ENCODE results near the gene BRSK2. TPM values are rescaled to one million over a fixed set of nuclear protein-coding genes. Genes with fewer than 3 reads are reported as not detected.

Gene BRSK2
- total RNA-seq, 1 donor, result 0.36 TPM

DNA sequence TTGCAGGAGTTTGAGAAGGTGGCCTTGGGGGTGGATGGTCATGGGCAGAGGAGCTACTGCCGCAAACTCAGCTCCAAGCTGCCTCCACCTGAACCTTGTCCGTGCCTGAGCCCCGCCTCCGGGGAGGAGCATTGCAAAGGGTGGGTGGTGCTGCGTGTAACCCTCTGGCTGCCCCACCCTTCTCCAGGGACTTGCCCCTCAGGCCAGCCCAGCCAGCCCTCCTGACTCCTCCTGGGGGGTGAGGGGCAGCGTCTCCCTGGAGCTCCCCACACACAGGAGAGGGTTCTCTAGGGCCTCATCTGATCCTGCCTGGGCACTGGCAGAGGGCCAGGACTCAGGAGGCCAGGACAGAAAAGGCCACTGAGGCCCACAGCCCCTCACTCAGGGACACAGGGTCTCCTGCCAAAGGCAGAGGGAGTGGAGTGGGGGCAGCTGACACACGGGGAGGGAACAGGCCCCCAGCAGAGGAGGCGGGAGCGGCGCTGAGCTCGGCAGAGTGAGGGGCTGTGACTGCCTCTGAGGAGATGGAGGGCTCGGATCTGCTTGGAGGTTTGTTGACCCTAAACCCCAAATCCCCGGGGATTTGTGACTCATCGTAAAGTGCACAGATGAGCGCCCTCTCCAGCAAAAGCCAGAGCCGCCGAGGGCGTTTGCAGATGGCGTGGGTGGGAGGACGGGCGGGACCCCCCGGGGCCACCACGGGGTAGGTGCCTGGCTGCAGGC lies 12.8 kb downstream of the BRSK2 start:
- no peak overlapping the region for H3K4me3 ChIP-seq (ENCODE audit: low read depth, low read length)
- no peak for TF ChIP-seq CTCF (IDR thresholded peaks at IDR 0.05; ENCODE audit: insufficient read depth, low read length)
- no peak for DNase-seq (ENCODE audit: low read depth)

- TF ChIP-seq CTCF (IDR thresholded peaks at IDR 0.05; ENCODE audit: insufficient read depth, low read length), result no peak
- no peak overlapping the region for H3K4me3 ChIP-seq (ENCODE audit: low read depth, low read length)
- no peak for DNase-seq (ENCODE audit: low read depth)
Measured at GRCh38 chr11:1403078-1403620, 13.4 kb downstream of the BRSK2 start.

DNA sequence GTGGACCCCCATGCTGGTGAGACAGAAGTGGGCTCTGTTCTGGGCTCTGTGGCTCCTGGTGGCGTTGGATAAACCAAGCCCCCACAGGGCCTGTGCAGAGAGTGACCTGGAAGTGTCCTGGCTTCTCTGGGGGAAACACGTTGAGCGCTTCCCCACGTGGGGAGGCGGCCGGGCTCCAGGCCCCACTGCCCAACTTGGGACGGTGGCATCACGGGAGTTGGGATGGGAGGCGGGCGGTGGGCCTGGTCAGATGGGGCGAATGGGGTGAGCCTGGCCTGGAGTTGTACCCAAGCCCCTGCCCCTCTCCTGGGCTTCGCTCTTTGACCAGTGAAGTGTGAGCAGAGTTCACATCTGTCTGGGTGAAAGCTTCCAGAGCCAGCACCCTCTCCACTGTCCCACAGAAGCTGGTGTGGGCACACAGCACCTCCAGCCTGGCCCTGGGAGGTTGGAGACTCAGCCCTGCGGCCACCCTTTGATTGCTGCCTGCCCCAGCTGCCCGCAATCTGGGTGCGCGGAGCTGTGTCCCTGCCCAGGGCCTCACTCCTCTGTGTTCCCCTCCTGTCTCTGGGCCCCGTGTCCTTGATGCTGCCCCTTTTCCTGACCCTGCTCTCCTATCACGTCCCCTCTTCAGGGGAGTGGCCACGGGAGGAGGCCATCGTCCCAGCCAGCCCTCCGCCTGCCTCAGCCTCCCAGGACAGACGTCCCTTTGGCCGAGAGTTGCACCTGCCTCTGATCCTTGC lies 14.2 kb downstream of the BRSK2 start:
- DNase-seq (ENCODE audit: low read depth), result no peak
- no peak overlapping the region for H3K4me3 ChIP-seq (ENCODE audit: low read depth, low read length)
- TF ChIP-seq CTCF (IDR thresholded peaks at IDR 0.05; ENCODE audit: insufficient read depth, low read length), result no peak

GRCh38 chr11:1404461-1405185 lies 14.9 kb downstream of the BRSK2 start:
- TF ChIP-seq CTCF (IDR thresholded peaks at IDR 0.05; ENCODE audit: insufficient read depth, low read length), result no peak
- no peak for DNase-seq (ENCODE audit: low read depth)

DNA sequence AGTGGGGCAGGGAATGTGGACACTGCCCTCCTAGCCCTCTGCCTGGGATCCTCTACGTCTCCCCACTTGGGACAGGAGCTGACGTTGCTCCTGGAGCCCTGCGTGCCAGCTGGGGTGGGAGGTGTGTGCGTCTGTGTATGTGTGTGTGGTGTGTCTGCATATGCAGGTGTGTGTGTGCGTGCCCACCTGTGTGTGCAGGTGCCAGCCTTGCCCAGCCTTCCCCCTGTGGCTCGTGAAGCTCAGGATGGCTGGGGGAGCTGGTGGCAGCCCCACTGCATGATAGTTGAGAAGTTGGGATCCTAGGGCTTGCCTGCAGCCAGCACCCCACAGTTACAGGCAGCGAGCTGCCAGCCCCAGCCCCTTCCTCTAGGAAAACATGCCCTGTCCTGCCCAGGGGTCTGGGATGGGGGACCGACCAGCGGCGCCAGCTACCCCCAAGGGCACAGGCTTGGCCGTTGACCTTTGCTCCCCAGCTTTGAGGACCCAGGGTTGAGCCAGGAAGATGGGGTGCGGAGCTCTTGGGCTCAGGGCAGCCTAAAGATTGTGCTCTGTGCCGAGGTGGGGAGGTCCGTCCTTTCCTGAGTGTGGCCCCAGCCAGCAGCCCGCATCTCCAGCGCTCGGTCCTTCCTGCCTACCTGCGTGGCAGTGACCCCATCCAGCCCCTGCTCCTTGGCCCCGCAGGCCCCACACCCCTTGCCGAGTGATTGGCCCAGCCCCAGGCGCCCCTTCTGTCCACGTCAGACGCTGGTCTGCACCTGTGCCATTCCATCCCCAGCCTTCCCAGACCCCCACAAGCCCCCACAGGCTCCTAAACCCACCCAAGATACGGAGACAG lies 15.7 kb downstream of the BRSK2 start:
- no peak for DNase-seq (ENCODE audit: low read depth)
- H3K4me3 ChIP-seq (ENCODE audit: low read depth, low read length), result no peak overlapping the region
- no peak for TF ChIP-seq CTCF (IDR thresholded peaks at IDR 0.05; ENCODE audit: insufficient read depth, low read length)

More at GRCh38 chr11:1404461-1405185, 14.9 kb downstream of the BRSK2 start:
- H3K4me3 ChIP-seq (ENCODE audit: low read depth, low read length), result no peak overlapping the region
